HEK293T (cell line): ENCODE results near the gene FCGR3A.
"Not testable (repeated sequence)": the region's sequence is repeated elsewhere in the genome, so short reads cannot be mapped to it uniquely, and the experiment has no call there.

Experiments
- BHLHE40 ChIP-seq: fragments of 450-650 bp; IDR thresholded peaks from 2 replicates; pipeline ENCODE4 v1.6.1; 2016; ENCODE audit warnings: mild to moderate bottlenecking, moderate library complexity, borderline replicate concordance
- FOXK2 ChIP-seq: fragments of 450-650 bp; IDR thresholded peaks from 2 replicates; pipeline ENCODE4 v1.6.1; 2016; ENCODE audit warnings: mild to moderate bottlenecking
- NFRKB ChIP-seq: fragments of 450-650 bp; IDR thresholded peaks from 2 replicates; pipeline ENCODE4 v1.6.1; 2016; ENCODE audit warnings: mild to moderate bottlenecking, moderate library complexity

DNA sequence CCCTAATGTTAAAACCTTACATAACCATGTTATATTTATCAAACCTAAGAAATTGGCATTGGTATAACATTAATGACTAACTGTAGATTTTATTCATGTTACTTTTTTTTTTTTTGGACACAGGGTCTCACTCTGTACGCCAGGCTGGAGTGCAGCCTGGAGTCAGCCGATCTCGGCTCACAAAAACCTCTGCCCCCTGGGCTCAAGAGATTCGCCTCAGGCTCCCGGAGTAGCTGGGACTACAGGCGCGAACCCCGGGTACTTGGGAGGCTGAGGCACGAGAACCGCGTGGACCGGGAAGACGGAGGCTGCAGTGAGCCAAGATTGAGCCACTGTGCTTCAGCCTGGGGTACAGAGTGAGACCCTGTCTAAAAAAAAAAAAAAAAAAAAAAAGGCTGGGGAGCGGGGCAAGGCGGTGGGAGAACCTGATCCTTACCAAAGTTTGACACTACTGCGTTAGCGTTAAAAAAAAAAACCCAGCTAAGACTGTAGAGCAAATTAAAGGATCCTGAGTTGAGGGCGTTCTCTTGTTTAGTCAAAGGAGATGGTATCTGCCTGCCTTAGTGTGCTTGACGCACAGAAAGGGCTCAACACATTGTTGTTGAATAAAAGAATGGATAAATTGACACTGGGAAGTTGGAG, 20.0 kb downstream of the FCGR3A start:
- TF ChIP-seq BHLHE40, FOXK2, NFRKB: not testable (repeated sequence)
